NCI-H2107 treated with DMSO at 0.1 percent for 48 hours (cell line): ENCODE results near the gene CFAP410.

Source experiments
- DNase-seq: peaks from one replicate; lab custom pipeline; 2025; ENCODE audit not compliant: unreplicated experiment; lab: John Stamatoyannopoulos, UW

The CFAP410 gene

DNA sequence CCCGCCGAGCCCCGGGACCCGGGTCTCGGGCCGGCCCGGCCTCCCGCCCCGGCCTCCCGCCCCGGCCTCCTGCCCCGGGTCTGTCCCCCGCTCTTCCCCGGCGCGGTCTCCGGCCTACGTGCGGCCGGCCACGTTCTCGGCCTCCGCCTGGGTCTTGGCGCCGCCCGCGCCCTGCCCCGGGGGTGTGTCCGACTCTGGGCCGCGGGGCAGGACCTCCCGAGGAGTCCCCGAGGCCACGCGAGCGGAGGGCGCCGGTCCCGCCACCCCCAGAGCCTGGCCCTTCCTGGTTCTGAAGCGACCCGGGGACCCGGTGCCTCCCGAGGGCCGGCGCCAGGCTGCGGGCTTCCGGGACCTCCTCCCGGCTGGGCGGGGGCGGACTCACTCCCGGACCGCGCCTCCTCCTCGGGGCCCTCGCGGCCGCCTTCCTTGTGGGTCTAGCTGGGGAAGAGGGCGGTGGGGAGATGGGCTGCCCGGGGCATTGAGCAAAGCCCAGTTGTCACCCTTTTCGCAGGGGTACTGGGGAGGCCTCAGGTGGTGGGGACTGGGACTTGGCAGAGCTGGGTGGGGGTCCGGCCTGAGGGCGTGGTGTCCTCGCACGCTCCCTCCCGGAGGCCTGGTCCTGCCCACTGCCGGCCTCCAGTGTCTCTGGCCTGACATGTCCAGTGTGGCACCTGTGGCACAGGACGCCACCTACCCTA, 38.8 kb downstream of the CFAP410 start:
- no peak for DNase-seq

DNA sequence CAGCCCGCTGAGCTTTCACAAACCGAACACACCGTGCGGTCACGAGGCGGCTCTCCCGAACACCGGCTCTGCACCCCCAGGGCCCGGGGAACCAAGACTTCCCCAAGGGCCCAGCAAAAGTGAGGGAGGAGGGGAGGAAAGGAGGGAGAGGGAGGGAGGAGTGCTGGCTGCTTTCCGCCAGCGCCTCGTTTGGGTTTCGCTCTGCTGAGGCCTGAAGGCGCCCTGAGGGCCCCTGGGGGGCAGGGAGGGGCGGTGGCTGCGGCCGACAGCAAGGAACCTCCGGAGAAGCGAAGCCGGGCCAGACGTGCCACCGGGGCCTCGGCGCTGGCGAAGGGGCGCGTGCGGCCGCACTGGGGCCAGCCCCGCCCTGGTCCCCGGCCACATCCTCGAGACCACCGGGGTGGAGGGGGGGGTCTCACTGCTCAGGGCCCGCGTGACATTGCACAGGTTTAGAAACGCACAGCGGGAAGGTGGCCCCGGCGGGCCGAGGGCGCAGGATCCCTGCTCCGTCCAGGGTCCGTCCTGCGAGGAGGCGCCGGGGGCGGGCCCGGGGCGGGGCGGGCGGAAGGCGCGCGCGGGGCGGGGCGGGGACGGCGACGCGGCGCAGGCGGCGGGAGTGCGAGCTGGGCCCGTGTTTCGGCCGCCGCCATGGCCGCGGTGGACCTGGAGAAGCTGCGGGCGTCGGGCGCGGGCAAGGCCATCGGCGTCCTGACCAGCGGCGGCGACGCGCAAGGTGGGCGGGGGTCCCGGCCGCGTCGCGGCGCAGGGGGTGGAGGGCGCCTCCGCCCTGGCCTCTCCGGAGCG, 39.5 kb downstream of the CFAP410 start, which contains the start of gene PFKL:
TSS of gene PFKL (plus strand) at position 596 of the 804 bp plus-strand sequence. CDS start at position 649, 53 bp downstream.
- no peak for DNase-seq

DNA sequence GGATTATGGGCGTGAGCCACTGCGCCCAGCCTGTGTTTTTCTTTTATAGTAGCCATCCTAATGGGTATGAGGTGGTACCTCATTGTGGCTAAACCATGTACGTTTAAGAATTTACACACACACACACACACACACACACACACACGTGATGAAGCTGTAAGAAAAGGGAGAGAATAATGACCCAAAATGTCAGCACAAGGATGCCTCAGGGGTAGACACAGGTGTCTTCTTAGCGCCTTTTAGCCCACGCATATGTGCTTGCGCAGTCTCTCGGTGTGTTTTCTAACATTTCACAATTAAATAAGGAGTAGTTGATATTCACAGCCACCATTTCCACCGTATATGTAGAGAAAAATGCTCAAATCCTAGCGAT, 40.1 kb downstream of the CFAP410 start:
- DNase-seq = no peak

DNA sequence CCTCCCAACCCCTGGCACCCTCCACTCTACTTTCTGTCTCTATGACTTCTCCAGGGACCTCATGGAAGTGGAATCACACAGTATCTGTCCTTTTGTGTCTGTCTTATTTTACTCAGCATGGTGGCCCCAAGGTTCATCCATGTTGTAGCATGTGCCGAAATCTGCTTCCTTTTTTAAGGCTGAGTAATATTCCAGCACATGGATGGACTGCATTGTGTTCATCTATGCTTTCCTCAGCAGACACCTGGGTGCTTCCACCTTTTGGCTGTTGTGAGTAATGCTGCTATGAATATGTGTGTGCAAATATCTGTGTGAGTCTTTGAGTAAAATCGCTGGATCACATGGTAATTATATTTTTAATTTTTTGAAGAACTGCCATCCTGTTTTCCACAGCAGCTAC, 40.9 kb downstream of the CFAP410 start:
- no peak for DNase-seq

DNA sequence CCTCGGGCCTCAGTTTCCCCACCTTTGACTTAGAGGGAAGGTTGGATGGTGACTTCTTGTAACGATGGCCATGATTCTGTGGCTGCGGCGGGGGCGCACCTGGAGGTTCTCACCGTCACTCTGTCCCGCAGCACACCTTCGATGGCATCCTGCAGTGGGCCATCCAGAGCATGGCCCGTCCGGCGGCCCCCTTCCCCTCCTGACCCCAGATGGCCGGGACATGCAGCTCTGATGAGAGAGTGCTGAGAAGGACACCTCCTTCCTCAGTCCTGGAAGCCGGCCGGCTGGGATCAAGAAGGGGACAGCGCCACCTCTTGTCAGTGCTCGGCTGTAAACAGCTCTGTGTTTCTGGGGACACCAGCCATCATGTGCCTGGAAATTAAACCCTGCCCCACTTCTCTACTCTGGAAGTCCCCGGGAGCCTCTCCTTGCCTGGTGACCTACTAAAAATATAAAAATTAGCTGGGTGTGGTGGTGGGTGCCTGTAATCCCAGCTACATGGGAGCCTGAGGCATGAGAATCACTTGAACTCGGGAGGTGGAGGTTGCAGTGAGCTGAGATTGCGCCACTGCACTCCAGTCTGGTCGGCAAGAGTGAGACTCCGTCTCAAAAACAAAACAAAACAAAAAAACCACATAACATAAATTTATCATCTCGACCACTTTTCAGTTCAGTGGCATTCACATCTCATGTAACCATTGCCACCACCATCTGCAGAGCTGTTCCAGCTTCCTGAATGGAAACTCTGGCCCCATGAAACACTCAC, 41.5 kb downstream of the CFAP410 start:
- peak; percentile 92 for DNase-seq

DNA sequence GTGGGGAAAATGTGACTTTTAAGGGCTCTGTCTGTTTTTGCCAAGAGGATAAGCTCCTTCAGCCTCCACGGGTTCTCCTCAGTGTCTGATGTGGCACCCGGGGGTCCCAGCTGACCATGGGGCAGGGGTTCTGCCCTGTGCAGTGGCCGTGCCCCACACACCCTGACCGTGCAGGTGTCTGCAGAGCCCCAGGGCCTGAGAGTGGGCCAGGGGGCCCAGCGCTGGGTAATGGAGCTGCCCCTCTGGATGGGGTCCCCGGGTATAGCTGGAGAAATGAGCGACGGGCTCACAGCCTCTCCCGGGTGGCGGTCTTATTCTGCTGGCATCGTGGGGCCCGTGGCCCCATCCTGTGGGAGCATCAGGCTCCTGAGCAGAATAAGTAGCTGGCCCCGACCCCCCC, 42.3 kb downstream of the CFAP410 start:
- no peak for DNase-seq

DNA sequence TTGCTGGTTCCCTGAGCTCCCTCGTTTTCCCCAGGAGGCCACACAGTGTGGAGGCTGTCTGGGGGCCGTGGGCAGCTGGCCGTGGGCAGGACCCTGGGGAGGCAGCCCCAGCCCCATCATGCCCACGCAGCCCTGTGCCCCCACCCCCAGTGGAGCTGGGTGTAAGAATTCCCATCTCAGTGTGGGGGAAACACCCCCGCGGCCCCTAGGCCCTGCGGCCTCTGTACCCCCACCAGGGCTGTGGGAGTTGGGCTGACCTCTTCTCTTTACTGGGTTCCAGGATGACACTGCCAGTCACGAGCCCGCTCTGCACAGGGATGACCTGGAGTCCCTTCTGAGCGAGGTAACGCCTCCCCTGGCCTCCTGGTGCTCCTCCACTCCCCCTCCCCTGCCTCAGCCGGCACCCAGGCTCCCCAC, 43.1 kb downstream of the CFAP410 start:
- no peak for DNase-seq

DNA sequence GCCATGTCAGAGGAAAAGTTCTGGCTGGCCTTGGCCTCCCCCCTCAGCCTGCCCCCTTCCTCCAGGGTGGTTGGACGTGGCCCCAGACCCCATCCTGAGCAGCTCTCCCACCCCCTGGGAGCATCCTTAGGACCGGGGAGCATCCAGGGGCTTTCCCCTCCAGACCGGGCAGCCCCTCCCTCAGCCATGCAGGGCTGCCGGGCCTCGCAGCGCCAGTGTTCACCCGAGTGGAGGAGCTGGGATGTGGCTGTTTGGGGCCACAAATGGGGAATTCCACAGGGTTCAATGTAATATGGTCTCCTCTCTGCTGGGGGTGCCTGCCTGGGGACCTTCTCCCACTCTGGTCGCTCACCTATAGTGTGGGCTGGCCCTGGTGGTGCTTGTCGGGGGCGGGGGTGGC, 43.5 kb downstream of the CFAP410 start:
- no peak for DNase-seq

DNA sequence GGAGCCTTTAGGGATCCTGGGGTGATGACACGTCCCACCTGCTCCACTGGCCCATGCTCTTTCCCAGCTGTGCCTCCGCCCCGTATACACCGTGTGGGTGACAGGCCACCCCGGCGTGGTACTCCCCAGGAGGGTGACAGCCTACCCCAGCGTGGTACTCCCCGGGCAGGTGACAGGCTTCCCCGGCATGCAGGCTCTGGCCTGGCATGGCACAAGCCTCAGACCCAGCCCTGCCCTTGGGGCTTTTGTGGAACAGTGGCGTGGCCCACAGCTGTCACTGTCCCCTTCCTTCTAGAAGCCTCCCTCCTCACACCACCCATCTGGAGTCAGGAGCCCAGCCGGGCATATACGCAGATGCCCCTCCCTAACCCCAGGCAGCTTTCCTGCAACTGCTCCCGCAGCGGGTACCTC, 44.0 kb downstream of the CFAP410 start:
- peak; percentile 48 for DNase-seq

DNA sequence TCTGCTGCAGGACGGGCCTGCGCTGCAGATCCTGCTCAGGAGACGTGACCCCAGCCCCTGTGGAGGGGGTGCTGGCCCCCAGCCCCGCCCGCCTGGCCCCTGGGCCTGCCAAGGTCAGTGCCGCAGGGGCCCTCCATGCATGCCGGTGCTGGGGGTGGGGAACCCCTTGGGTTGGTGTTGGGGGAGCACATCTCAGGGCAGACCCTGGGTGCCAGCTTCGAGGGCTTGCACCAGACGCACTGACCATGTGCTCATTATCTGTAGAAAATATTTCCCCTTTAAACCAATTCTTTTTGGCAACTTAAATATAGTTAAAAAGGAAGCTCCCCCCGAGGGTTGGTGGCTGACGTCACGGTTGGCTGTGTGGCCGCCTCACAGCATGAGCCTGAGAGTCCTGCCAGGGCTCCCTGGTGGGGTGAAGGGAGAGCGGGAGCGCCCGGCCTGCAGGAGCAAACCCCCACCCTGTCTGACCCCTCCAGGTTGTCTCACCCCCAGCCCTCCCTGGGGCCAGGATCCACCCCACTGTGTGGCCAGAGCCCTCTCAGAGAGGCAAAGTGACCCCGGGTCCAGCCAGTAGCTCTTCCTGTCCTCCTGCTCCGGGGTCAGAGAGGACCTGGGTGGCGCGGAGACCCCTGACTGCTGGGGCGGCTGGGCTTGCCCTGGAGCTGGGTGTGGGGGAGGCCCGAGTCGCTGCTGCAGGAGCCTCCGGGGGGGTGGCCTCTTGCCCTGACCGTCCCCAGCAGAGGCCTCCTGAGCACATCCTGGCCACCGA, 44.6 kb downstream of the CFAP410 start:
- no peak for DNase-seq

DNA sequence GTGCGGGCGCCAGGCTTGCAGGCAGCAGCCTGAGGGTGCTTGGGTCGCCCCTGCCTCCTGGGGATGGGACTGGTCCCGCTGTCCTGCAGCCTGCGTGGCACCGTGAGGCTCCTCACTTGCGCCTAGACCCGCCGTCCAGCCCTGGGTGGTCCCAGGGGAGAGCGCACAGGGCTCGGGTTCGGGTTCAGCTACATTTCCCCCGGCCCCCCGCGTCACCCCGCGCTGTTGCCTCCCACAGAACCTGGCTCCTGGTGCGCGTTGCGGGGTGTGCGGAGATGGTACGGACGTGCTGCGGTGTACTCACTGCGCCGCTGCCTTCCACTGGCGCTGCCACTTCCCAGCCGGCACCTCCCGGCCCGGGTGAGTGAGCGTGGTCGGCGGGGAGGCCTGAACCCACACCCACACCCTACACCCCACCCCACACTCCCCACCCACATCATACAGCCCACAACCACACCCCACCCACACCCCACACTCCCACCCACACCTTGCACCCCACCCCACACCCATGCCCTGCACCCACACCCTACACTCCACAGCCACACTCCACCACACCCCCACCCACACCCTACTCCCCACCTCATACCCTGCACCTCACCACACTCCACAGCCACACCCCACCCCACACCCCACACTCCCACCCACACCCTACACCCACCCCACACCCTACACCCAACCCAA, 45.5 kb downstream of the CFAP410 start:
- no peak for DNase-seq

DNA sequence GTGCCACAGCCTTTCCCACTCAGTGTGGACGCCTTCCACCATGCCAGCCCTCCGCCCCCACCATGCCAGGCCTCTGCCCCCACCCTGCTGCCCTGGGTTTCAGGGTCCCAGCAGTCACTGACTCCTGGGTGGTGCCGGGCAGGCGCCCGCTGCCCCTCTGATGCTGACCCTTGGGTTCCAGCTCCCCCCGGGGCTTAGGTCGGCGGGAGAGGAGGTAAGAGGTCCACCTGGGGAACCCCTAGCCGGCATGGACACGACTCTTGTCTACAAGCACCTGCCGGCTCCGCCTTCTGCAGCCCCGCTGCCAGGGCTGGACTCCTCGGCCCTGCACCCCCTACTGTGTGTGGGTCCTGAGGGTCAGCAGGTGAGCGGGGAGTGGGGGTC, 46.4 kb downstream of the CFAP410 start:
- no peak for DNase-seq

DNA sequence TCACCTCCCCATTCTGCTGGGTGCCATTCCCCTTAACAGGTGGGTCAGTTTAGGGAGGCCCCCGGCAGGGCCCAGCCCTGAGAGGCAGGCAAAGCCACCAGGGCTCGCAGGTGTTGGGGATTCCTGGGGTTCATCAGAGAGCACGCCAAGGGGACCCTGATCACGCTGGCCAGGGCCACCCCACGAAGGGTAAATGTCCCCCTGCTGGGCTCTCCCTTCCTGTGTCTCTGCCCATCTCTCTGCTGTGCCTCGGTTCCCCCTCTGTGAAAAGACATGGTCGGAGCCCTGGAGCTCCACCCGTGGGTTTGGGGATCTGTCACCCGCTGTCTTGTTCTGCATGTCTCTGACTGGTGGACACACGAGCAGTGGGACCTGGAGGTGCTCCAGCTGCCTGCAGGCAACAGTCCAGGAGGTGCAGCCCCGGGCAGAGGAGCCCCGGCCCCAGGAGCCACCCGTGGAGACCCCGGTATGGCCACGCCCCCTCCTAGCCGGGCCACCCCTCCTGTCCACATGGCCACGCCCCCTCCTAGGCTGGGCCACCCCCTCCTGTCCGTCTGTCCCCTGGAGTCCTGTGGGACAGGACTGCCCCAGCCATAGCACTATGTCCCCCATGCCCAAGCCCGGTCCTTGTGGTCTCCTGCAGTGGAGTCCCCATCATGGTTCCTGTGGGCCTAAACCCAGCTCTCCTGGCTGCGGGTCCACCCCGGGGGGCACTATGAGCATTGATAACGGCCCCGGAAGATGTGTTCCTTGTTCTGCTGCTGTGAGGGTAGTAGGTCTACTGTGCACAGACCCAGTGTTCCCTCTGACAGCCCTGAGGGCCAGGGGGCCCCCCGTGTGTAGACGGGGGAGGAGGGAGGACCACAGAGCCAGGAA, 47.0 kb downstream of the CFAP410 start:
- DNase-seq = no peak

DNA sequence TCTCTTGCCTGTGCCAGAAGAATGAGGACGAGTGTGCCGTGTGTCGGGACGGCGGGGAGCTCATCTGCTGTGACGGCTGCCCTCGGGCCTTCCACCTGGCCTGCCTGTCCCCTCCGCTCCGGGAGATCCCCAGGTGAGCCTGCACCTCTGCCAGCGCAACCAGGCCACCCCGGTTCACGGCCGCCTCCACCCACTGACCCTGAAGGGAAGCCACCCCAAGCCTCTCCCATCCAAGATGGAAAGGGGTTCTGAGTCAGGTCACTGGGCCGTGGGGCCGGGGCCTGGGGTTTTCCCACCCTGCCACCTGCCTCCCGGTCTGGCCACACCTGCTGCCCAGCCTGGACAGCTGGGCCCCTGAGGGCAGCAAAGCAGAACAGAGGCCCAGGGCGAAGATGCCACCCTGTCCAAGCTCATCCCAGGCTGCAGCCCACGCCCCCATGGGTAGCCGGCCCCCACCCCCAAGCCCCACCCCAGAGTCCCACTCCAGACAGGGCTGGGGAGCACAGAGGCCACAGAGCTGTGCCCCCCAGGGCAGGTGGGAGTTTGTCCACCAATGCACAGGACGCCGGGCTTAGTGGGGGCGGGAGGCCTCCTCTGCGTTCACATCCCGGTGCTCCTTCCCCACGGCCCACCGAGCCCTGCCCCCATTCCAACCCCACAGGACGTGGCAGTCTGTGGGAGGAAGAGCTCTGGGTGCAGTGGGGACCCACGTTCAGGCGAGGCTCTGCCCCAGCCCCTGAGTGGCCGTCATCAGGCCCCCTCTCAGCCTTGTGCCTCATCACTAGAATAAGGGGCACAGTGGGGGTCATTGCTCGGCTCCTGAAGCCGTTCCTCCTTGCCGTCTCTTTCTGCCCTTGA, 47.9 kb downstream of the CFAP410 start:
- DNase-seq = no peak

DNA sequence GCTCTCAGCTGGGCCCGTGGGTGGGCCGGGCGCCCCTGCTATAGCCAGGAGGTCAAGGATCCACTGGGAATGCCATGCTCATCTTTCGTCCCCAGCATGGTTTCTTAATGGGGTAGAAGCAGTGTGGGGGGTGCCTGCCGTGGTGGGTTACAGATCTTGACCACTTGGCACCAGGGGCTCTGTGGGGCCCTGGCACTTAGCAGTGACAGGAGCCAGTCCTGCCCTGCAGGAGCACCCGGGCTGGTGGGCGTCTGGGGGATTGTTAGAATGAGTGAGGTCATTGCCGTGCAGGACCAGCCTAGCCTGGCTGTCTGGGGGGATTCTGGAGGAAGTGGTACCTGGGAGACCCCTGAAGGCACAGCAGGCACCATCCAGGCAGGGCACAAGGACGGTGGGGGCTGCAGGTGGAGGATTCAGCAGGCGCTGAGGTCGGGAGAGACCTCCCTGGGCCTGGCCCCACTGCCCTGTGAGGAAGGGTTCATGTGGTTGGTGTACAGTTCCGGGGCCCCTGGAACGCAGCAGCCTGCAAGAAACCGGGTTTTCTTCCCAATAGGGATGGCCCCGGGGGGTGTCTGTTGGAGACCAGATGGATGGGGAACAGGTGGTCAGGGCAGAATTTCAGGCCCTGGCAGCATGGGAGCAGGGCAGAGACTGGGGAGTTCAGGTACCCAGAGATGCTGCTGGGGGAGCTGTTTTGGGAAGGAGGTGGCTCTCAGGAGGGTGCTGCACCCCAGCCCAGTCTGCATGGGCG, 48.7 kb downstream of the CFAP410 start:
- no peak for DNase-seq

DNA sequence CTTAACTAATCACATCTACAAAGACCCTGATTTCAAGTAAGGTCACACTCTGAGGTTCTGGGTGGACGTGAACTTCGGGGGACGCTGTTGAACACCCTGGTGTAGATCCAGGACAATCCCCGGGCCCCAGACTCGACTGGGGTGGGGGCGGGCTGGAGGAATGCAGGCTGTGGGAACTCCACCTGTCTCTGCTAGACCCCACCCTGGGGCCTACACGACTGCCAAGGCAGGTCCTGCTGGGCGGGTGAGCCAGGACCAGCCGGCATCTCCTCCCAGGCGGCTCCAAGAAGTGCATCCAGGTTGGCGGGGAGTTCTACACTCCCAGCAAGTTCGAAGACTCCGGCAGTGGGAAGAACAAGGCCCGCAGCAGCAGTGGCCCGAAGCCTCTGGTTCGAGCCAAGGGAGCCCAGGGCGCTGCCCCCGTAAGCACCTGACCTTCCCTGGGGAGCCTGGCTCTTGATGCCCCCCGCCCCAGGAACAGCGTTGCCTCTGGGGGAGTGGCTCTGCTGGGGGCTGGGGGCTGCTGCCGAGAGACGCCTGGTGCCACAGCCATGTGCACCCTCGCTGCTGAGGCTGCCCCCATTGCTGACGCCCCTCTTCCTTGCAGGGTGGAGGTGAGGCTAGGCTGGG, 49.7 kb downstream of the CFAP410 start:
- no peak for DNase-seq
